Stimulated activated CD8-positive, alpha-beta memory T cell treated with anti-CD3 and anti-CD28 coated beads, Interleukin-4, amount 100 ng/mL, for 1 hour (primary cell): ENCODE data around the gene ZDHHC6.
"Not testable (repeated sequence)": the region's sequence is repeated elsewhere in the genome, so short reads cannot be mapped to it uniquely, and the experiment has no call there.

Experiments
- DNase-seq, 2 donors: peaks; one replicate each; pipeline ENCODE4 v3.0.0-alpha.2; 2020; ENCODE audit warnings: low read depth in 2 of 2, low spot score in 1 of 2

Gene ZDHHC6

GRCh38 chr10:112446855-112447619, at the start of gene ZDHHC6, which contains the start of gene VTI1A:
Gene ZDHHC6, minus strand, starts transcription at chr10:112446914. Its CDS starts 1,478 bp downstream, at chr10:112445436.
Gene VTI1A, plus strand, starts transcription at chr10:112447215. Its CDS starts 159 bp downstream, at chr10:112447374.
- DNase-seq, result peak; percentile 67 to 73

DNA sequence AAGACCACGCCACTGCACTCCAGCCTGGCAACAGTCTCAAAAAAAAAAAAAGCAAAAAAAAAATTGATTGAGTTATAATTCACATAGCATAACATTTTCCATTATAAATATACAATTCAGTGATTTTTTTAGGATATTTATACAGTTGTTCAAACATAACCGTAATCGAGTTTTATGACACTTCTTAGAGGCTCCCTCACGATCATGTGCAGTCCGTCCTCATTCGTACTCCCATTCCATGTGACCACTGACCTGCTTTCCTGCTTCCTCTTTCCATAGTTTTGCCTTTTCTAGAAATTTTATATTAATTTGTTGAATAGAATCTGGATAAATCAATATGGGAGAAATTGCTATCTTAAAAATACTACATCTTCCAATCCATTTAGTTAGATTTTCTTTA, 46.0 kb upstream of the ZDHHC6 start:
- no peak for DNase-seq

- no peak for DNase-seq
These were observed 44.4 kb upstream of the ZDHHC6 start for GRCh38 chr10:112491144-112491543.

DNA sequence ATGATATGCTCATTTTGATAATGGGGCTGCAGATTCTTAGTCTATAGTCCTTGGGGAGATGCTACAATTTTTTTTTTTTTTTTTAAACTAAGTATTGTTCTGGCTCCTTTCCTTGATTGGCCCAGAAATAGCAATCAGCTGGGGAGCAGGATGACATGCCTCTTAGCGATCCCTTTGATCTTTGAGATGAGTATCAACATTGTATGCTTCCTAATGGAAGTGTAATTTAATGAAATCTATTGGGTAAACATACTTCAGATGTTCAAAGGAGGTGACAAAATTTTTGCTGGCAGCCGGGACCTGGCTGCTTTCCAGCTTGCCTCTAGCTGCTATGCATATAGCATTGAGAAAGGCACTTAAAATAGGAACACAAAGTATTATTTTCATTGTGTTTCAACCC, 43.8 kb upstream of the ZDHHC6 start:
- DNase-seq, result no peak

DNA sequence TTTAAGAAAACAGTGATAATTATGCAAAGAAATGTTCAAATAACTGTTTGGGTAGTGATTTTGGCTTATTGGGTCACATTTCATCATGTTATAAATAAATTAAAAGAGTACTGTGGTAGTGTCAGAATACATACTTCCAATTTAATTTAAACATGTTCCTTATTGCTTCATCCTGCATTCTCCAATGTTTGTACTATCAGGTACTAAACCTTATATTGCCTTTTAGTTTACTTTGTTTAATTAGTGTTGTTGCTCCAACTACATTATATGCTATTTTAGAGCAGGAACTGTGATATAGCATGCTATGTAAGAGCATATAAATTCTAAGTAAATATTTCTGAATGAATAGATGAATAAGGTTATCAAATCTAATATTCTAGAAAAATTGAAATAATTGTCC, 41.2 kb upstream of the ZDHHC6 start:
- DNase-seq, result no peak

GRCh38 chr10:112484399-112484798, 37.7 kb upstream of the ZDHHC6 start:
- no peak for DNase-seq

GRCh38 chr10:112481602-112482001, 34.9 kb upstream of the ZDHHC6 start:
- no peak for DNase-seq

DNA sequence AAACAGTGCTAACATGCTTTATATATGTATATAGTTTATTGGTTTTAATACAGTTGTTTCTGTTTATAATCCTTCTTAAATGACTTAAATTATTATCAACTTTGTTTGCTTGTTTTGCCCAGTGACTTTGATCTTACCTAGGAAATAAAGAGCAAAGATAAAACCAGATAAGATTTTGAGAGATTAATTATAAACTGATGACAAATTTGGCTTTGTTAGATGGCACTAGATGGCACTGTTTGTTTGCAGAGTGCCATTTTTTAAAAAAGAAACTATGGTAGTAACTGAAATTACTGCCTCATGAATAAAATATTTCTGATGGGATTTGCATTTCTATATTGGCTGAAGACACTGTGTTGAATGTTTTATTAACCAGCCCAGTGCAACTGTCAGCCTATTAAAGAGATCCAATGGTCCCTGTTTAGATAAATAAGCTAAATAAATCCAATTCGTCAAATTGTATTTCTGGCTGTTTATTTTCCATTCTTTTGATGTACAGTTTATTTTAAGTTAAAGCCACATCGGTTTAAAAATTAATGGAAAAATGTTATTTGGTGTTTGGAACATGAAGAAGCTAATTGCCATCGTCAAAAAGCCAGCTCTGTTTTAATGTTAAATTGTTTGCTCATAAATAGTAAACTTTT, 29.0 kb upstream of the ZDHHC6 start:
- DNase-seq, result no peak

GRCh38 chr10:112471878-112472487, 25.3 kb upstream of the ZDHHC6 start:
- no peak for DNase-seq

- DNase-seq, result no peak
These were observed 20.9 kb upstream of the ZDHHC6 start for GRCh38 chr10:112467541-112468075.

DNA sequence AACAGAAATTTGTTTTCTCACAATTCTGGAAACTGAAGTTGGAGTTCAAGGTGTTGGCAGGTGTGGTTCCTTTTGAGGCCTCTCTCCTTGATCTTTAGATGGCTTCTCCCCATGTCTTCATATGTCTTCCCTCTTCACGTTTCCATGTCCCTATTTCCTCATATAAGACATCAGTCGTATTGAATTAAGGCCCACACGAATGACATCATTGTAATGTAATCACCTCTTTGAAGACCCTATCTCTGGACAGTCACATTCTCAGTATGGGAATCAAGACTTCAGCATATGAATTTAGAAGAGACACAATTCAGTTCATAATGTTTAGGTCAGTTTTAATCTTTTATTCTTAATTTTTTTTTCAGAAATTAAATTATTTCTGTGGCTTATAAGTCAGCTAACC, 20.1 kb upstream of the ZDHHC6 start:
- no peak for DNase-seq

GRCh38 chr10:112465299-112465883, 18.7 kb upstream of the ZDHHC6 start:
- no peak for DNase-seq

GRCh38 chr10:112464074-112464473, 17.4 kb upstream of the ZDHHC6 start:
- not testable (repeated sequence) for DNase-seq

DNA sequence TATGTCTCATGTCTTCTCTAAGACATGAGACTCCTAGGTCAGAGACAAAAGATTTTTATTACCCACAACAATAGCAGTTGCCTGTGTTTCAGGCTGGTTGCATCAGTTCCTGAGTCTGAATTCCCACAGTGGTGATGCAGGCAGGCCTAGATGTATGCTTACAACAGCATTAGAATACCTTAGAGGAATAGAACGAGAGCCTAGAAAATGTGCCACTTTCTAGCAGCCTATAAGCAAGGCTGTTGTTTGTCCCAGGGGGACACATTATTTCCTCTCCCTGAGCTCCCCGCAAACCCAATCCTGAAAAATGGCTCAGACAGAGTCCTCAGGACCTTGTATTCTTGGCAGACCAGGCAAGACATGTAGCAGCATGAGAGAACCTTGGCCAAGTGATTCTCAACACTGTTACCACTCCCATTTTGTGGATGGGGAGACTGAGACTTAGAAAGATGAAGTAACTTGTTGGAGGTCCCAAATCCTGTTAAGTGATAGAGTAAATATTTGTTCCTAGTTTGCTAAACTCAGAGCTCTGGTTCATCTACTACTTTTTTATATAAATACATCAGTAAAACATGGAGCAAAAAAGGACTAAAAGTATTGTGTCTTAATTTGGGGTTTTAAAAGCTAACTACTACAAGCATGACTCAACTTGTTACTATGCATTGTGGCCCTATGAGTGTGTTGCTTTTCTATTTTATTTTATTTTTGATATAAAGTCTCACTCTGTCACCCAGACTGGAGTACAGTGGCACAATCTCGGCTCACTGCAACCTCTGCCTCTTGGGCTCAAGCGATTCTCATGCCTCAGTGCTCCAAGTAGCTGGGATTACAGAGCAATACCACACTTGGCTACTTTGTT, 14.5 kb upstream of the ZDHHC6 start:
- DNase-seq, result no peak

- DNase-seq, result no peak
These were observed 13.7 kb upstream of the ZDHHC6 start for GRCh38 chr10:112460366-112460765.

DNA sequence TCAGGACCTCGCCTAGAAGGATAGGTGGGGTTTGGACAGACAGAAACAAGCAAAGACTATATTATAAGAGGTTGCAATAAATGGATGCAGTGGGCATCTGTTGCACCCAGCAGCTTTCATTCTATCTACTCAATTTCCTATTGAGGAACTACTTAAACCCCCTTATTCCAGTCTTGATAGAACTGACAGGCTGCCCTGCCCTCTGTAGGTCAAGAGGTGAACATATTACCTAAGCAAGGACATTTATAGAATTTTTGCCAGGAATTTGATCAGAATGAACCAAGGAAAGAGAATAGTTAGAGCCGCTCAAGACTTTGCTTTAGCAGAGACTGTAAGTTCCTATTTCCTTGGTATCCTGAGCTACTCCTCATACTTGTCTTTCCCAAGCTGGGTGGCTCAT, 9.8 kb upstream of the ZDHHC6 start:
- DNase-seq, result no peak

DNA sequence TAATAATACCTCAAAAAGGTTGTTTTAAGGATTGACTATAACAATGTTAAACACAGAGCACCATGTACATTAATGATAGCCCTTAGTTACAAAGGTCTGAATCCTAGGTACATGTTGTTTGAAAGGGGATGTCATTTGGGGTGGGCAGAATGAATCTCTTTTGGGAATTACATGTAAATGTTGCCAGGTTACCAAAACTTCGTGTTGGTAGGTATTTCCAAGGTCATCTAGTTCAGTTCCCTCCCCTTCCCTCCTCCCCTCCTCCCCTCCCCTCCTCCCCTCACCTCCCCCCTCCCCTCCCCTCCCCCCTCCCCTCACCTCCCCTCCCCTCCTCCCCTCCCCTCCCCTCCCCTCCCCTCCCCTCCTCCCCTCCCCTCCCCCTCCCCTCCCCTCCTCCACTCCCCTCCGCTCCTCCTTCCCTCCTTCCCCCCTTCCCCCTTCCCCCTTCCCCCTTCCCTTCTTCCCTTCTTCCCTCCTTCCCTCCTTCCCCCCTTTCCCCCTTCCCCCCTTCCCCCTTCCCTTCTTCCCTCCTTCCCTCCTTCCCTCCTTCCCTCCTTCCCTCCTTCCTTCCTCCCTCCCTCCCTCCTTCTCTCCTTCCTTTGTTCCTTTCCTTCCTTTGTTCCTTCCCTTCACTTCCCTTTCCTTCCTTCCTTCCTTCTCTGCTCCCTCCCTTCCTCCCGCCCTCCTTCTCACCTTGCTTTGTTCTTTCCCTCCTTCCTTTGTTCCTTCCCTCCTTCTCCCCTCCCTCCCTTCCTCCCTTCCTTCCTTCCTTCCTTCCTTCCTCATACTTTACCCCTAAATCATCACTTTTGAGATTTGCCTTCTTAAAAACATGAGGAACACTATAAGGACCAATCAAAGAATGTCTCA, 8.4 kb upstream of the ZDHHC6 start:
- DNase-seq, result no peak

DNA sequence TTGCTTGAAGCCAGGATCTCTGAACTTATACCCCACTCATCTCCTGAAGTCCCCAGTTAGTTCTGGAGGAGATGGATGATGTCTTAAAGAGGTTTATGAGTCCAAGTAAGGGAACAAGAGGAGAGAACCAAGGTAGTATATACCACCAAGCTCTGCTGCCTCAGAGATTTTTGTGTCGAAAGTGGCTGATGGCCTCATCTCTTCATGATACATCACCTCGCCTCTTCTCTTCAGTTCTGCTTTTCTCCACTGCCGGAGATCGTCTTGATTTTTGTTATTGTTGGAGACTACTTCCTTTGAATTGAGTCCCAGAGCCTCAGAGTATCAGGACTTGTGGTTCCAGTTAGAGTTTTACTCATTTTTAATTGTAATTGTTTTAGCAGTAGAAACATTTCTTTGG, 2.2 kb upstream of the ZDHHC6 start:
- no peak for DNase-seq

GRCh38 chr10:112447620-112447928, 860 bp upstream of the ZDHHC6 start:
- no peak for DNase-seq
